NCI-H2107 treated with DMSO at 0.1 percent for 48 hours (cell line): ENCODE results near the gene DCAF6.
A peak's percentile ranks its signal among the peaks of the same experiment; 100 is the strongest.
"Not testable (repeated sequence)": the region's sequence is repeated elsewhere in the genome, so short reads cannot be mapped to it uniquely, and the experiment has no call there.

Source experiments
- DNase-seq: peaks from one replicate; lab custom pipeline; 2025; ENCODE audit not compliant: unreplicated experiment; lab: John Stamatoyannopoulos, UW

DCAF6 gene

GRCh38 chr1:168007691-168008090 is 71.2 kb downstream of the DCAF6 start:
- no peak for DNase-seq

DNA sequence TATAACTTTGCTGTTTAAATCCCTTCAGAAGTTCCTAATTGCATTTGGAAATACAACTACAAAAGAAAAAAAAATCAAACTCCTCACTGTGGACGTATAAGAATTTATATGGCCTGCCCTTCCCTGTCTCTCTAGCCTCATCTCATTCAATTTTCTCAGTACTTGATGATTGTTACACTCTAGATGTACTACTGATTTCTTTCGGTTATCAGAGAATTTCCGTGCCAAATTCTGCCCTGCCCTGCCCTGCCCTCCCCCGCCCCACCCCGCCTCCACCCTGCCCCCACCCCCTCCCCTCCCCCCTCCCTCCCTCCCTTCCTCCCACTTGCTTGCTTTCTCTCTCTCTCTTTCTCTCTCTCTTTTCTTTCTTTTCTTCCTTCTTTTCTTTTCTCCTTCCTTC is 72.1 kb downstream of the DCAF6 start:
- no peak for DNase-seq

GRCh38 chr1:168009322-168009721 is 72.8 kb downstream of the DCAF6 start:
- no peak for DNase-seq

- no peak for DNase-seq
Observed at GRCh38 chr1:168019407-168019806, 82.9 kb downstream of the DCAF6 start.

- no peak for DNase-seq
Observed at GRCh38 chr1:168031198-168031597, 94.7 kb downstream of the DCAF6 start.

DNA sequence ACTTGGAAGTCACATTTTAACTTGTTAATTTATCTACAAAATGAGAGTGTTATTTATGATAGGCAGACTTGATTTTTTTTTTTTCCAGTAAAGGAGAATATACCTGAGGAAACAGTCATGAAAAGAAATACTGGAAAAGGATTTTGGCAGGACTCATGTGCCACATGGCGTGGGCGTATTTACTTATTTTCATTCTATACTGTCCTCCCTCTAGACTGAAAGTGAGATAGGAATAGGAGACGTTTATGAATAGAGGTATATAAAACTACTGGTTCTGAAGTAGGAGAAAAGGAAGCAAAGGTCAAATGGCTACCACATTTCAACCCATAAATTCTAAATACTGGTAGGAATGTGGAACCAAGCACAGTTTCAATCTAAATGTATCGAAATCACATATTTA is 95.1 kb downstream of the DCAF6 start:
- no peak for DNase-seq

DNA sequence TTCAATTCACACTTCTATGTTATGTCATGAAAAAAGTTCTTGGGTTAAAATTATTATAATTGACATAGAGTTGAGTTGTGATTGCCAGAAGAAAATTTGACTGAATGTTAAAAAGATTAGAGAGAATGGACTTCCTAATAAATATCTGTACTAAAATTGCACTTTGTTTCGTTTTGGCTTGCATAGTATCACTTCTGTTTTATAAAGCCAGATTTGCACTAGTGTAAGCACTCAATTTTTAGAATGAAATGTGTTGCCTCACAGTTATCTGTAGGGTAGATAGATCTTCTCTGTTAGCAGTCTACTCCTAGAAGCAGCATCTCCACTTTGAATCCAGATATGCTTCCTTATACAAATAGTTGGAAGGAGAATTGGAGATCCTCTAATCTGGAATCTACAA is 95.5 kb downstream of the DCAF6 start:
- DNase-seq = no peak

GRCh38 chr1:168035345-168035744 is 98.9 kb downstream of the DCAF6 start:
- DNase-seq = no peak

DNA sequence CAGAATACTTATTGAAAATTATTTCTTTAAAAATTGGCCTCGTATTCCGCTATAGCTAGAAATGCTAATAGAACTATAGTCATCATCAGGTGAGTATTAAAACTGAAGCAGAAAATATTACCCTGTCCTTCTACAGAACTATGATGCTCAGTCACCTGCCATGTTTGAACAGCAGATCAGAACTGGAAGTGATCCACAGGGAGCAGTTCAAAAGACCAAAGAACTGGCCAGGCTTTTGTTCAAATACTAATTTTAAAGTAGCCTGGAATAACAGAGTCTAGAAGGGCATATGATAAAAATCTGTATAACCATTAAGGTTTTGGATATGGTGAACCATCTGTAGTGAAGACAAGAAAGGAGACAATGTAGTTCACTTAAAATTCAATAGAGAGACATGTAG is 105.9 kb downstream of the DCAF6 start:
- DNase-seq = no peak

GRCh38 chr1:168045311-168045710 is 108.8 kb downstream of the DCAF6 start:
- no peak for DNase-seq

GRCh38 chr1:168050307-168050706 is 113.8 kb downstream of the DCAF6 start:
- peak; percentile 57 for DNase-seq

- no peak for DNase-seq
Observed at GRCh38 chr1:168050880-168051279, 114.4 kb downstream of the DCAF6 start.

DNA sequence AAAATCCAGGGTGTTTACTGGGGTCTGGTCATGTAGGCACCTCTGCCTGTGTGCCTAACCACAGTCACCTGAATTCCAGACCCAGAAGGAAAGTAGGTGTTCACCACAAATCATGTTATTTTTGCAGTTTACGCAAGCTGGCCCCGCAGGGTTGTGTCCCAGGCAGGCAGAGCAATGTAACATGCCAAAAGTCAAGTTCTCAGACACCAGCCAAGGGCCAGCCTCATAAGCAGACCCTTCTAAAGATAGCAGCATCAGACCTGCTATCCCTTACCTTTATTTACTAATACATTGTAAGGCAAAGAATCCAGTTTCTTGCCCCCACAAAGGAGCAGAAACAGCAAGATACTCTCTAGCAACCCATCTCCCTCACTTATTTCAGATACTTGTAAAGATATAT is 117.2 kb downstream of the DCAF6 start:
- DNase-seq = no peak

DNA sequence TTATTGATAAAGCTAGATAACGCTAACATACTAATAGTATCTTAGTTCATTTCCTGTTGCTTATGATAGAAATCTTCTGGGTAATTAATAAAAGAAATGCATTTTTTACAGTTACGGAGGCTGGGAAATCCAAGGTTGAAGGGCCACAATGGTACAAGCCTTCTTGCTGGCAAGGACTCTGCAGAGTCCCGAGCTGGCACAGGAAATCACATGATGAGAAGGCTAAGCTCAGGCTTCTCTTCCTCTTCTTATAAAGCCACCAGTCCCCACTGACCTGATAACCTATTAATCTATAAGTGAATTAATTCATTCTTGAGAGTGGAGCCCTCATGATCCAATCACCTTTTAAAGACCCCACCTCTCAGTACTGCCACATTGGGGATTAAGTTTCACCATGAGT is 117.6 kb downstream of the DCAF6 start:
- no peak for DNase-seq

GRCh38 chr1:168056152-168056551 is 119.7 kb downstream of the DCAF6 start:
- DNase-seq = not testable (repeated sequence)

DNA sequence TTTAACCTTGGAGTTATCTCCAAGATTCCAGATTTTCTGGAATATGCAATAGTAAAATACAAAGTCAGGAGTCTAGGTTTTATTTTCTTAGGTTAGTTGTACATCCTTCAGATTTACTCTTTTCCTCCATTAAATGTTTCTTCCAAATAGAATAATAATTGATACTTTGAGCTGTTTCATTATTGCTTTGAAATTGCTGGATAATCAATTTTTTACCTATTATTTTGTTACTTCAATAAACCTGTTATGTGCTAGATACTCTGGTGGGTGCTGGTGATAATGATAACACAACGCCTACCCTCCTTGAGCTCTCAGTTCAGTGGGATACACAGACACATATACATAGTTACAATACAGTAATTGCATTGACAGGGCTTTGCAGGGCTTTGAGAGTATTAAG is 120.9 kb downstream of the DCAF6 start:
- no peak for DNase-seq

- no peak for DNase-seq
Observed at GRCh38 chr1:168057921-168058320, 121.4 kb downstream of the DCAF6 start.

- no peak for DNase-seq
Observed at GRCh38 chr1:168064216-168064615, 127.7 kb downstream of the DCAF6 start.

GRCh38 chr1:168065506-168065905 is 129.0 kb downstream of the DCAF6 start:
- DNase-seq = no peak

- DNase-seq = no peak
Observed at GRCh38 chr1:168069384-168069783, 132.9 kb downstream of the DCAF6 start.

DNA sequence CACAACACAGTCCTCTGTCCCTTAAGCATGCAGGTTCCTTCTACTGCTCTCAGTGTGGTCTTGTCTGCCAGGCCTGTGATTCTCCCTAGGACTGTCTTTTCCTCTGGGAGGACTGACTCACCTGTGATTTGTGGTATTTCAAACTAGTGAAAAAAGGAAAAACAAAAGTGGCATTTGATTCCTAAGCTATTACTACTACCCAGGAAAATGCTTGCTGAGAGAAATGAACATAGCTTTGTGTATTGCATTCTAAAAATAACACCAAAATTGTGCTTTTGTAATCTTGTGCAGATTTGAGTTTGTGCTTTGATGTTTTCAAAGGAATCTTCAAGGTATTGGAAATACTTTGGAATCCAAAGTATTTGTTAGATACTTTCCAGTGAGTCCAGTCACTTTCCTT is 143.3 kb downstream of the DCAF6 start:
- DNase-seq = no peak

GRCh38 chr1:168081373-168082007 is 145.0 kb downstream of the DCAF6 start:
- DNase-seq = no peak
